Gastroesophageal sphincter (tissue), 3 donors: ENCODE data around the gene PRMT2.

Experiments used
- EP300 ChIP-seq: sonication (generic); formaldehyde crosslinking; IDR thresholded peaks from one replicate; pipeline ENCODE4 v1.6.1; 2017; ENCODE audit warnings: antibody characterized with exemption, mild to moderate bottlenecking
- POLR2A ChIP-seq, 2 donors: fragments of 450-650 bp; IDR thresholded peaks; one replicate each; pipeline ENCODE4 v1.6.1; 2017; ENCODE audit warnings: antibody characterized with exemption in 2 of 2, mild to moderate bottlenecking in 2 of 2, moderate library complexity in 1 of 2
- POLR2AphosphoS5 ChIP-seq: sonication (generic); formaldehyde crosslinking; IDR thresholded peaks from one replicate; pipeline ENCODE4 v1.6.1; 2017; ENCODE audit warnings: antibody characterized with exemption
- TF ChIP-seq, protein P1 (sequence below), 4 experiments: fragments of 200-600 bp in 2 of 4; fragments of 450-650 bp in 2 of 4; sonication (generic) in 1 of 4; IDR thresholded peaks; one replicate each; pipeline ENCODE4 v1.5.1; 2017 to 2019; ENCODE audit warnings: antibody characterized with exemption in 4 of 4, mild to moderate bottlenecking in 2 of 4, moderate library complexity in 2 of 4

DNA sequence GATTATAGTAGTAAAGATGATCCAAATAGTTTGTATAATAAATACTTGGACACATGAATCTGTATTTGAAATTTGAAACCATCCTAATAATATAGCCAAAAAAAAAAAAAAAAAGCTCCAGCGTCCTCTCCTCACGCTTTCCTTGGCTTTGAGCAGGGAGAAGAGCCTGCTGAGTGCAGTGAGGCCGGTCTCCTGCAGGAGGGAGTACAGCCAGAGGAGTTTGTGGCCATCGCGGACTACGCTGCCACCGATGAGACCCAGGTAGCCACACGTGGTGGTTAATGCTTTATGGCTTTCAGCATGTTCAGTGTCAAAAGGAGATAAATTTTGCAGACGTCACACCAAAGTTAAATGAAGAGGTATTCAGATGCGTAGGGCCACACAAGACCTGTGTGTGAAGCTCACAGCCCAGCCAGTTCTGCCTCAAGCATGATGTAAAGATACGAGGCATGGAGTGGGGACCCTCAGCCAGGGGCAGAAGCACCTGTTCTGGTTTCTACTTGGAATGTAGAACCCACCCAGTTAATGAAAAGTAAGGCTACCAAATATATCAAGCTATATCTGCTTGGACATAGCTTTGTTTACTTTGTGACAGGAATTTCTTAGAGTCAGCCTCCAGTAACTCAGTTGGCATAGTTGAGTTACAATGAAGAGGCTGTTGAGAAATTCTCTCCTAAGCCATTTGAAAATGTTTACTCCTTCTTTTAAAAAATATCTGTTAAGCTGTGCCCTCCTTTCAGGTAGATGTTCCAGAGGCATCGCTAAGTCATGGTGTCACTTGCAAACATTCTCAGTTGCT is 8.1 kb downstream of the PRMT2 start:
- TF ChIP-seq EP300 (no peak), POLR2A (IDR thresholded peaks at IDR 0.05) (no peak), POLR2AphosphoS5 (no peak)
- TF ChIP-seq, protein P1, sequence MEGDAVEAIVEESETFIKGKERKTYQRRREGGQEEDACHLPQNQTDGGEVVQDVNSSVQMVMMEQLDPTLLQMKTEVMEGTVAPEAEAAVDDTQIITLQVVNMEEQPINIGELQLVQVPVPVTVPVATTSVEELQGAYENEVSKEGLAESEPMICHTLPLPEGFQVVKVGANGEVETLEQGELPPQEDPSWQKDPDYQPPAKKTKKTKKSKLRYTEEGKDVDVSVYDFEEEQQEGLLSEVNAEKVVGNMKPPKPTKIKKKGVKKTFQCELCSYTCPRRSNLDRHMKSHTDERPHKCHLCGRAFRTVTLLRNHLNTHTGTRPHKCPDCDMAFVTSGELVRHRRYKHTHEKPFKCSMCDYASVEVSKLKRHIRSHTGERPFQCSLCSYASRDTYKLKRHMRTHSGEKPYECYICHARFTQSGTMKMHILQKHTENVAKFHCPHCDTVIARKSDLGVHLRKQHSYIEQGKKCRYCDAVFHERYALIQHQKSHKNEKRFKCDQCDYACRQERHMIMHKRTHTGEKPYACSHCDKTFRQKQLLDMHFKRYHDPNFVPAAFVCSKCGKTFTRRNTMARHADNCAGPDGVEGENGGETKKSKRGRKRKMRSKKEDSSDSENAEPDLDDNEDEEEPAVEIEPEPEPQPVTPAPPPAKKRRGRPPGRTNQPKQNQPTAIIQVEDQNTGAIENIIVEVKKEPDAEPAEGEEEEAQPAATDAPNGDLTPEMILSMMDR (IDR thresholded peaks at IDR 0.05) = no peak
